Tongue (tissue), 2 donors: ENCODE data around the gene CHI3L2. TPM values are rescaled to one million over a fixed set of nuclear protein-coding genes. Genes with fewer than 3 reads are reported as not detected.
"Not testable (repeated sequence)": the region's sequence is repeated elsewhere in the genome, so short reads cannot be mapped to it uniquely, and the experiment has no call there.

ENCODE experiments used
- DNase-seq: peaks from one replicate; pipeline ENCODE4 v3.0.0-alpha.2; 2015
- total RNA-seq: library from RNA; depleted of rRNA; stranded (reverse); fragments of >200 nt; gene quantifications from one replicate; pipeline ENCODE4 v1.2.3, GENCODE V29; 2014

The CHI3L2 gene
- total RNA-seq, 1 donor from 2014 or later: 5.0 TPM

- no peak for DNase-seq
Observed at GRCh38 chr1:111202366-111202706, 25.2 kb upstream of the CHI3L2 start.

DNA sequence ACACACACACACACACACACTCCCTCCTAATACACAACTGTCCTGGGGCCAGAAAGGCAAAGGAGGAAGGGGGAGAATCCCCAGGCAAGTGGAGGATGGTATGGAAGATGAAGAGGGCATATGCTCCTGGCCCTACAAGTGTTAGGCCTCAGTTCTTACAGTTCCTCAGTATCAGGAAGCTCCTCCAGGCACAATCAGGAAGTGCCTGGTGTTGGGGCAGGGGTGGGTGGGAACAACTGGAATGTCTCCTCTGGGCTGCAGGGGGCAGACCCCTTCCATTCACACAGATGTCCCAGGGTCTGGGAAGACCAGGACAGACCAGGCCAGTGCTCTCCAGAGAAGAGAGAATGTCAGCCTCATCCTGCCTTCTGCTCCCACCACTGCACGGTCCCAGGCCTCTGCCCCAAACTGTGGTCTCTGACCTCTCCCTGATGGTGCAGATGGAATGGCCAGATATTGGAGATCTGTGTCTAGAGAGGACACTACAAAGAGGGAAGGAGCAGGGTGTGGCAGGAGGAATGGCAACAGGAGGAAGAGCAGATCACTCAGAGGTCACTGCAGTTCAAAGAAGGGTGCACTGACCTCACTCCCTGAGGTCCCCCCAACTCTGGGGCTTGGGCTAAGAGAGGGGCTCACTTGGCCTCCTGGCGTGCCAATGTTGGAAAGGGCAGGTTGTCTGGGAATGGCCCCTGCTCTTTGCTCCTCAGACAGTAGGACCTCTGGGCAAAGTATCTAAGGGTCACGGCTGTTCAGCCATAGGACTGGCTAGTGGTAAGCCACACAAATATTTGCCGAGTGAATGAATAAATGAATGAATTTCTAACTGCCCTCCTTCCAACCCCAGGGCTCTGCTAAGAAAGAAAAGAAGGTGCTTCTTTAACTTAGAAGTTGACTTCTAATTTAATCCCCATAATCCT, 24.5 kb upstream of the CHI3L2 start:
- no peak for DNase-seq

GRCh38 chr1:111203681-111204200, 23.8 kb upstream of the CHI3L2 start:
- peak; percentile 33 for DNase-seq

- peak; percentile 25 for DNase-seq
Observed at GRCh38 chr1:111204201-111204982, 23.1 kb upstream of the CHI3L2 start.

GRCh38 chr1:111204983-111205713, 22.4 kb upstream of the CHI3L2 start:
- no peak for DNase-seq

GRCh38 chr1:111205714-111206050, 21.8 kb upstream of the CHI3L2 start:
- no peak for DNase-seq

- DNase-seq: no peak
Observed at GRCh38 chr1:111208921-111209320, 18.6 kb upstream of the CHI3L2 start.

DNA sequence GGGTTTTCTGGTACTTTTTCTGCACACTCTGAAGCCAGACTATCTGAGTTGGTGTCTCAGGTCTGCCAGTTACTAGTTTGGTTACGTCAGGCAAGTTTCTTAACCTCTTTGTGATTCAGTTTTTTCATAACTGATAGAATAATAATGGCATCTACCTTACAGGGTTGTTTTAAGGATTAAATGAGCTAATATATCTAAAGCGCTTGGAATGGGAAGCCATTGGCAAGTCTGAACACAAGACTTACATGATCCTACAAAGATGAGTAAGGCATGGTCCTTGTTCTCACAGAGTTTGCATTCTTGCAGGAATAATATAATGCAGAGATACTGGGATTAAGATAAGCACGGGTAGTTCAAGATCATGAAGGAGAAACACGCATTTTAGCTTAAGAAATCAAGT, 17.9 kb upstream of the CHI3L2 start:
- DNase-seq: no peak

- no peak for DNase-seq
Observed at GRCh38 chr1:111211921-111212320, 15.6 kb upstream of the CHI3L2 start.

DNA sequence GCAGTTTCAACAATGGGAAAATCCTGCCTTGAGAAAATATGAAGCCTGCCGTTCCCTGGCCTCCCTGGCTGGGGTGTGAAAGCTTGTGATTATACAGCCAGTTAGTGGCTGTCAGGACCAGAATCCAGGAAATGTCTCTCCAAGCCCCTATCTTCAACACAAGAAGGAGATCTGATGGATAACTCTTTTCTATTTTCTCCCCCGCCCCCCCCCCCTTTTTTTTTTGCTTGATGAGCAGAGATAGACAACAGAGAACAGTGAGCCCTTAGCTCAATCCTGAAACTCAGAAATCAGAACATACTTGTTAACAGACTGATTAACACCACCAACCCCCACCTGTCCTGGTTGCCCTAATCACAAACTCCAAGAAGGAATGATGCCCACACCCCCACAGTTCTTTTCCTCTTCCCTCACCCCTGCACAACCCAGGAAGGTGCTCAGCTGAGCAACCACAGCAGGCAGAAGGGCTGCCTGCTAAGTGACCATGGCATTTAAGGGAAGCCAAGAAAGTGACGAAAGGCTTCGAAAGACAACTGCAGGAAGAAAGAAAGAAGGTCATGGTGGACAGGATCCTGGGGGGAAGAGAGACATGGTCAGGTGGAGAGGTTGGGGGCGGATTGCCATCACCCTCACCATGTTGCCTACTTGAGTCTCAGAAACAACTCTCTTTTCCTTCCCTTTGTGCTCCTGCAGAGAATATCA, 14.7 kb upstream of the CHI3L2 start:
- no peak for DNase-seq

DNA sequence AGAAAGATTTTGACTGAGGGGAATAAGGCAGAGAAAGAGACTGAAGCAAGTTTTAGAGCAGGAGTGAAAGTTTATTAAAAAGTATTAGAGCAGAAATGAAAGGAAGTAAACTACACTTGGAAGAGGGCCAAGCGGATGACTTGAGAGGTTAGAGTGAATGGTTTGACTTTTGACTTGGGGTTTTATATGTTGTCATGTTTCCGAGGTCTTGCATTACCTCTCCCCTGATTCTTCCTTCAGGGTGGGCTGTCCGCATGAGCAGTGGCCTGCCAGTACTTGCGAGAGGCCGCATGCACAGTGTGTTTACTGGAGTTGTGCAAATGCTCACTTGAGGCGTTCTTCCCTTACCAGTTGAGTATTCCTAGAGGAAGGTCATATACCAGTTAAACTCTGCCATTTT, 14.1 kb upstream of the CHI3L2 start:
- DNase-seq: no peak

DNA sequence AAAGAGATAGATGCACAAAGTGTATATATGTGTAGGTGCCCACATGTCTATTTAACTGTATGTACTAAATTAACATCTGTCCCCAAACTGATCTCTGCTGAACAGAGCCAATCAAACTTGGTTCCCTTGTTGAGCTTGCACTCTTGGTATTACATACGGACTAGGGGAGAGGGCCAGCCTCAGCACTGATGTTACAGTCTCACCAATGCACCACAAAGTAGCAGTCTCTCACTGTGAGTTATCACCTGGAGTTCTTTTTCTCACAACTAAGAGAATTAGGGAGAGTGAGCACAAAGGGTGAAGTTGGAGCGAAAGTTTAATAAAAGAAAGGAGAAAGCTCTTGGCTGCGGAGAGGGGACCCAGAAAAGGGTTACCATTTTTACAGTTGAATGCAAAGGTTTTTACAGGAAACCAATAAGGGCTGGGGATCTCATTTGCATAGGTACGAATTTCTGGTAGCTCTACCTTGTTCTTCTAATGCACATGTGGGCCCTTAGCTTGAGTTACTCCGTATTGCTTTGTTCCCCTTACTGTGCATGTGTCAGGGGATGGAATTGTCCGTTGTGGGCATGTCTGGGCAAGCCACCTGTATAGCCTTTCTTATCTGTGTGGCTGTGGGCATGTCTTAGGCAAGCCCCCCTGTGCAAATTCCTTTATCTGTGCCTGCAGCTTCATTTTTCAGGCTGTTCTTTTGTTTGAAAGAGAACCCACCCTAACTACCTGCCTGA, 13.3 kb upstream of the CHI3L2 start:
- DNase-seq: no peak

DNA sequence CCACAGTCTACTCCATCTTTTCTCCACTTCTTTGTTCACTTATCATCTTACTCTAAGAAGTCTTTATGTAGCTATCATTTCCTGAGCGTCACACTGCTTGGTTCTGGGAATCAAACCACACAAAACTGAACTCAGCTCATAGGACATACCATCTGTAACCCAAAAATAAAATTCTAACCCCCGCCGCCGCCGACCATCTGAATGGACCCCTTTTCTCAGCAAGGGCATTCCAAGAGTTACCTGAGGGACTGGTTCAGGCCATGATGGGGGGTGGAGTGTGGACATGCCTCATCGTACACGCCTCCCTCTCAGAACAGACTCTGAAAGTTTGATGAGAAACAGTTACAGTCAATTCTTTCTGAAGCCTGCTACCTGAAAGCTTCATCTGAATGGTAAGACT, 12.6 kb upstream of the CHI3L2 start:
- no peak for DNase-seq

DNA sequence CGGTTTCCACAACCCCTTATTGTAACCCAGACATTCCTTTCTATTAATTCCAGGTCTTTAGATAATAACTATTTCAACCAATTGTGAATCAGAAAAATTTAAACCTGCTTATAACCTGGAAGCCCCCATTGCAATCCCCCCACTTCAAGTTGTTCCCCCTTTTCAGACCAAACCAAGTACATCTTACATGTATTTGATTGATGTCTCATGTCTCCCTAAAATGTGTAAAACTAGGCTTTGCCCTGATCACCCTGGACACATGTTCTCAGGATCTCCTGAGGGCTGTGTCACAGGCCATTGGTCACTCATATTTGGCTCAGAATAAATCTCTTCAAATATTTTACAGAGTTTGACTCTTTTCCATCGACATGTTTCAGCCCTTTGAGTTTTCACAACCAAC, 12.2 kb upstream of the CHI3L2 start:
- DNase-seq: not testable (repeated sequence)

DNA sequence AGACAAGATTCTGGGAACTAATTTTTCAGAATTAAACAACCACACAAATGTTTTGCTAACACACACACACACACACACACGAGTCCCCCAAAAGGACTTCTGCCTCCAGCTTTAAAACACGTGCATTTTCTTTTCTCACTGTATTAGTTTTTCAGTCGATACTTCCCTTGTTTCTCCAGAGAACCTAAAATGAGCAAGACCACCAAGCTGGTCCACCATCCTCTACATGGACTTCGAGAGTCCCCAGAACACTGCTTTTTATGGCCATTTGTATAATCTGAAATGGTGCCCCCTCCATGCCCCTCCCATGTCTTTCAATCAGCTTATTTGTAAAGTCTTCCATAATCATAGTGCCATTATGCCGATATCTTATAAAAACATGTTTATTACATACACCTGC, 10.8 kb upstream of the CHI3L2 start:
- no peak for DNase-seq

DNA sequence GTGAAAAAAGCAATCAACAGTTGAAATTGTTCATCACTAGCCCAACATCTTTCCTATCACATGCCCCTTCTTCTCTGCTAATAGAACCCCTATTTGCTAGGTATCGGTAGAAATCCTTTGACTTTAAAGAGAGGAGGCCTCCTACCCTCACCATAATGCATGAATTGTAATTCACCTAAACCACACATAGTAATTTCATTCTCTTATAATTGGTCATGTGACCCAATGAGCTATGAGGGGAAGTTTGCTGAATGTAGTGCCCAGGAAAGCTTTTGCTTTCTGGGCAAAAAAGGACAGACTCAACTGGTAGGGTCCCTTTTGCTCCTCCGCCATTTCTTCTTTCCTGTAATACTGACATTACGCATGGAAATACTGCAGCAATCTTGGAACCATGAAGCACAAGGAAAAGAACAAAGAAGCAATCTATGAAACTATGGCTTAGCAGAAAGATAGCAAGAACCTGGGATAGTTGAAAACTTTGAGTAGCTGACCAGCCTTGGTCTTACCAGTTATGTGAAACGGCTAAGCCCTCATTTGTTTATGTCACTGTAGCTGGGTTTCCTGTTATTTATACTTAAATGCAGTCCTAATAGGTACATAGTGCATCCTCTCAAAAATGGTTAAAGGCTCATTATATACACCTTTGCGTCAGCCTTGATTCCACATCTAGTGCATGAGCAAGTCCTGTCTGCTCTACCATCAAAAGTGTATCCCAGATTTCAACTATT, 10.2 kb upstream of the CHI3L2 start:
- DNase-seq: no peak

DNA sequence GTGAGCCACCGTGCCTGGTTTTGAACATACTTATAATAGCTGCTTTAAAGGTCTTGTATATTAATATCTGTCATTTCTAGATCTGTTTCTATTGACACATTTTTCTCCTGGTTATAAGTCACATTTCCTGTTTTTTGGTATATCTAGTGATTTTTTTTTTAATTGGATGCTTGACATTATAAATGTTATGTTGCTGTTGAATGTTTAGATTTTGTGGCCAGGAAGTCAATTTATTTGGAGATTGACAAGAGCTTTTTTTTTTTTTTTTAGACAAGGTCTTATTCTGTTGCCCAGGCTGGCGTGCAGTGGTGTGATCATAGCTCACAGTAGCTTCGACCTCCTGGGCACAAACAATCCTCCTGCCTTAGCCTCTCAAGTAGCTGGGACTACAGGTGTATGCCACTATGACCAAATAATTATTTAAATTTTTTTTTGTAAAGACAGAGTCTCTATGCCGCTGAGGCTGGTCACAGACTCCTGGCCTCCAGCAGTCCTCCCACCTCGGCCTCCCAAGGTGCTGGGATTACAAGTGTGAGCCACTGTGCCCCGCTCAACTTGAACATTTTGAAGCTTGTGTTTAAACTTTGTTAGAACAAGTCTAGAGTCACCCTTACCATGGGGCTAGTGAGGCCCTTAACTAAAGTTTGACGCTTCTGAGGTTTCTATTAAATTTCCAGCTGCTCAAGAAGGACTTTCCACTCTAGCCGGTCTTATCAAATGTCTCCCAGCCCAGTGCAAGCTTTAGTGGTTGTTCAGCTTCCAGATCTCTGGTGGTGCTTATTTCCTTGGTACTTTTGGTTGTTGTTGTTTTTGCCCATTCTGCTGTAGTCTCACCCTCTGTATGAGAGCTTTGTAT, 8.6 kb upstream of the CHI3L2 start:
- no peak for DNase-seq

- no peak for DNase-seq
Observed at GRCh38 chr1:111219557-111220286, 7.8 kb upstream of the CHI3L2 start.

DNA sequence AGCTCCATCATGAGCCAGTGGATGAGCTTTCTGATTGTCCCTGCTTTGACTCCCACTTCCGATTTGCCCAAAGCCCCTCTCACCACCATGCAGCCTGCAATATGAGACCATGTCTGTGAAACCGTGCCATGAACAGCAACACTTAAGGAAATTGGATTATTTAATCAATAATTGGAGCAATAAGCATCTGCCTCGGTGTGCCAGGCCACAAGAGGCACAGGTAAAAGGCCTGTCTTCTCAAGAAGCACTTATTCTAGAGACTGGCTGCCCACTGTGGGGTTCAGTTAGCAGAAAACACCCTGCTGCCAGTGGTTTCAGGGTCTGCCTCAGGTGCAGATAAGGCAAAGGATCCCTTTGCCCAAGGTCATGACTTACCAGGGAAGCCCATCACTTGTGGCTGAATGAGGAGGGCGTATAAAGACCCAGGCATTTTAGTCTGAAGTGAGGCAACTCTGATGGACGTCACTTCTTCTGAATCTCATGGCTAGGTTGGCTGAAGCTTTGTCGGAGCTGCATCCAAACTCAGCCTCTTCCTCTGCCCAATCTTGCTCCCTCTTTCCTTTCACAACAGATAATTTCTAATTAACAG, 7.1 kb upstream of the CHI3L2 start:
- no peak for DNase-seq
